Stimulated activated CD8-positive, alpha-beta memory T cell treated with anti-CD3 and anti-CD28 coated beads, Interleukin-15, amount 100 ng/mL, for 24 hours (primary cell): ENCODE results near the gene PET100.

Experiments
- DNase-seq: peaks from one replicate; pipeline ENCODE4 v3.0.0-alpha.2; 2020; ENCODE audit warnings: low read depth

PET100 gene

GRCh38 chr19:7629347-7630054 lies at the start of gene PET100, which contains the start of gene XAB2:
Gene PET100, plus strand, starts transcription at chr19:7629793. Its CDS starts 41 bp downstream, at chr19:7629834.
Gene XAB2, minus strand, starts transcription at chr19:7629545. Its CDS starts 18 bp downstream, at chr19:7629527.
- DNase-seq, result peak; percentile 87

- DNase-seq, result no peak
Measured at GRCh38 chr19:7582446-7582845, 47.1 kb upstream of the PET100 start.

- DNase-seq, result no peak
Measured at GRCh38 chr19:7589822-7590221, 39.8 kb upstream of the PET100 start.

GRCh38 chr19:7590256-7590655 lies 39.3 kb upstream of the PET100 start:
- DNase-seq, result no peak

- peak; percentile 19 for DNase-seq
Measured at GRCh38 chr19:7595466-7596133, 34.0 kb upstream of the PET100 start, which contains the start of gene CAMSAP3. Gene CAMSAP3, plus strand, starts transcription at chr19:7595863. Its CDS starts 140 bp downstream, at chr19:7596003.

- DNase-seq, result no peak
Measured at GRCh38 chr19:7596211-7596937, 33.2 kb upstream of the PET100 start.

- no peak for DNase-seq
Measured at GRCh38 chr19:7597689-7598088, 31.9 kb upstream of the PET100 start.

- DNase-seq, result no peak
Measured at GRCh38 chr19:7598180-7598579, 31.4 kb upstream of the PET100 start.

- no peak for DNase-seq
Measured at GRCh38 chr19:7600721-7601120, 28.9 kb upstream of the PET100 start.

GRCh38 chr19:7602240-7602934 lies 27.2 kb upstream of the PET100 start:
- DNase-seq, result no peak

GRCh38 chr19:7602935-7603497 lies 26.6 kb upstream of the PET100 start:
- no peak for DNase-seq

GRCh38 chr19:7603919-7604318 lies 25.7 kb upstream of the PET100 start:
- DNase-seq, result no peak

GRCh38 chr19:7605490-7606222 lies 23.9 kb upstream of the PET100 start:
- no peak for DNase-seq

GRCh38 chr19:7606289-7606688 lies 23.3 kb upstream of the PET100 start:
- DNase-seq, result no peak

GRCh38 chr19:7607212-7607873 lies 22.2 kb upstream of the PET100 start:
- no peak for DNase-seq

GRCh38 chr19:7607874-7608560 lies 21.6 kb upstream of the PET100 start:
- DNase-seq, result no peak

GRCh38 chr19:7610491-7611240 lies 18.9 kb upstream of the PET100 start:
- DNase-seq, result no peak

- no peak for DNase-seq
Measured at GRCh38 chr19:7611541-7612279, 17.9 kb upstream of the PET100 start.
